ENCODE data around the gene LGR6. TPM values are rescaled to one million over a fixed set of nuclear protein-coding genes. Genes with fewer than 3 reads are reported as not detected.
"Not testable (repeated sequence)": the region's sequence is repeated elsewhere in the genome, so short reads cannot be mapped to it uniquely, and the experiment has no call there.

Gene LGR6
- total RNA-seq, 1 experiment from 2014 or later, result 0.56 TPM

GRCh38 chr1:202238914-202239313, 45.3 kb downstream of the LGR6 start:
- Mint-ChIP-seq H3K27me3 (ENCODE audit: insufficient read depth, unreplicated experiment) (no peaks in the 10 kb centered on the region), H3K27ac (ENCODE audit: low read depth, unreplicated experiment) (no peak overlapping the region), H3K4me1 (ENCODE audit: insufficient read depth, unreplicated experiment) (peaks cover 51% of the 10 kb centered on the region), H3K4me3 (ENCODE audit: unreplicated experiment) (no peak overlapping the region), H3K36me3 (ENCODE audit: insufficient read depth, unreplicated experiment) (no peaks in the 10 kb centered on the region), H3K9me3 (ENCODE audit: unreplicated experiment) (no peaks in the 10 kb centered on the region)
- POLR2A ChIA-PET, result interaction anchor here (0.6 kb wide), 1 partner anchor 15 kb away, joined by 3 read pairs; no protein-coding TSS in a partner anchor
- intact Hi-C loops (cut with micrococcal nuclease), result no loop called here
- TF ChIP-seq, protein P1, sequence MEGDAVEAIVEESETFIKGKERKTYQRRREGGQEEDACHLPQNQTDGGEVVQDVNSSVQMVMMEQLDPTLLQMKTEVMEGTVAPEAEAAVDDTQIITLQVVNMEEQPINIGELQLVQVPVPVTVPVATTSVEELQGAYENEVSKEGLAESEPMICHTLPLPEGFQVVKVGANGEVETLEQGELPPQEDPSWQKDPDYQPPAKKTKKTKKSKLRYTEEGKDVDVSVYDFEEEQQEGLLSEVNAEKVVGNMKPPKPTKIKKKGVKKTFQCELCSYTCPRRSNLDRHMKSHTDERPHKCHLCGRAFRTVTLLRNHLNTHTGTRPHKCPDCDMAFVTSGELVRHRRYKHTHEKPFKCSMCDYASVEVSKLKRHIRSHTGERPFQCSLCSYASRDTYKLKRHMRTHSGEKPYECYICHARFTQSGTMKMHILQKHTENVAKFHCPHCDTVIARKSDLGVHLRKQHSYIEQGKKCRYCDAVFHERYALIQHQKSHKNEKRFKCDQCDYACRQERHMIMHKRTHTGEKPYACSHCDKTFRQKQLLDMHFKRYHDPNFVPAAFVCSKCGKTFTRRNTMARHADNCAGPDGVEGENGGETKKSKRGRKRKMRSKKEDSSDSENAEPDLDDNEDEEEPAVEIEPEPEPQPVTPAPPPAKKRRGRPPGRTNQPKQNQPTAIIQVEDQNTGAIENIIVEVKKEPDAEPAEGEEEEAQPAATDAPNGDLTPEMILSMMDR (IDR thresholded peaks at IDR 0.05; ENCODE audit: unreplicated experiment), result no peak
- BruUV-seq (replicated peaks), result no TSS peak
- no peak for DNase-seq (ENCODE audit: unreplicated experiment)
- CTCF ChIA-PET, result interaction anchor here (0.6 to 2.8 kb wide), 12 partner anchors 10 to 76 kb away, joined by 3 to 18 read pairs (median 3); no protein-coding TSS in a partner anchor

GRCh38 chr1:202240226-202240625, 46.6 kb downstream of the LGR6 start:
- H3K4me3 Mint-ChIP-seq (ENCODE audit: unreplicated experiment); H3K27me3 Mint-ChIP-seq (ENCODE audit: insufficient read depth, unreplicated experiment); BruUV-seq (replicated peaks); H3K36me3 Mint-ChIP-seq (ENCODE audit: insufficient read depth, unreplicated experiment); DNase-seq (ENCODE audit: unreplicated experiment); intact Hi-C loops (cut with micrococcal nuclease); H3K9me3 Mint-ChIP-seq (ENCODE audit: unreplicated experiment): not testable (repeated sequence)
- H3K27ac Mint-ChIP-seq (ENCODE audit: low read depth, unreplicated experiment), result peak overlapping the region; percentile 3
- CTCF ChIA-PET, result interaction anchor here (0.5 to 2.1 kb wide), 9 partner anchors 16 to 1243 kb away, joined by 3 to 9 read pairs (median 4); no protein-coding TSS in a partner anchor
- H3K4me1 Mint-ChIP-seq (ENCODE audit: insufficient read depth, unreplicated experiment), result peaks cover 46% of the 10 kb centered on the region
- POLR2A ChIA-PET, result interaction anchor here (1.6 to 2.1 kb wide), 3 partner anchors 10 to 40 kb away, joined by 5 to 10 read pairs (median 5); no protein-coding TSS in a partner anchor

- no TSS peak for BruUV-seq (replicated peaks)
- H3K4me3 Mint-ChIP-seq (ENCODE audit: unreplicated experiment), result peak overlapping the region; percentile 12
- H3K27me3 Mint-ChIP-seq (ENCODE audit: insufficient read depth, unreplicated experiment), result no peaks in the 10 kb centered on the region
- TF ChIP-seq, protein P1 (IDR thresholded peaks at IDR 0.05; ENCODE audit: unreplicated experiment), result no peak
- H3K36me3 Mint-ChIP-seq (ENCODE audit: insufficient read depth, unreplicated experiment), result no peaks in the 10 kb centered on the region
- intact Hi-C loops (cut with micrococcal nuclease), result no loop called here
- CTCF ChIA-PET, result interaction anchor here (0.6 to 2.1 kb wide), 11 partner anchors 14 to 759 kb away, joined by 3 to 9 read pairs (median 3); no protein-coding TSS in a partner anchor
- DNase-seq (ENCODE audit: unreplicated experiment), result no peak
- H3K9me3 Mint-ChIP-seq (ENCODE audit: unreplicated experiment), result no peaks in the 10 kb centered on the region
- H3K27ac Mint-ChIP-seq (ENCODE audit: low read depth, unreplicated experiment), result peak overlapping the region; percentile 14
- H3K4me1 Mint-ChIP-seq (ENCODE audit: insufficient read depth, unreplicated experiment), result peaks cover 38% of the 10 kb centered on the region
- POLR2A ChIA-PET, result interaction anchor here (0.8 to 2.4 kb wide), 7 partner anchors 9 to 52 kb away, joined by 3 to 12 read pairs (median 5); no protein-coding TSS in a partner anchor
Measured at GRCh38 chr1:202240956-202241355, 47.4 kb downstream of the LGR6 start.

DNA sequence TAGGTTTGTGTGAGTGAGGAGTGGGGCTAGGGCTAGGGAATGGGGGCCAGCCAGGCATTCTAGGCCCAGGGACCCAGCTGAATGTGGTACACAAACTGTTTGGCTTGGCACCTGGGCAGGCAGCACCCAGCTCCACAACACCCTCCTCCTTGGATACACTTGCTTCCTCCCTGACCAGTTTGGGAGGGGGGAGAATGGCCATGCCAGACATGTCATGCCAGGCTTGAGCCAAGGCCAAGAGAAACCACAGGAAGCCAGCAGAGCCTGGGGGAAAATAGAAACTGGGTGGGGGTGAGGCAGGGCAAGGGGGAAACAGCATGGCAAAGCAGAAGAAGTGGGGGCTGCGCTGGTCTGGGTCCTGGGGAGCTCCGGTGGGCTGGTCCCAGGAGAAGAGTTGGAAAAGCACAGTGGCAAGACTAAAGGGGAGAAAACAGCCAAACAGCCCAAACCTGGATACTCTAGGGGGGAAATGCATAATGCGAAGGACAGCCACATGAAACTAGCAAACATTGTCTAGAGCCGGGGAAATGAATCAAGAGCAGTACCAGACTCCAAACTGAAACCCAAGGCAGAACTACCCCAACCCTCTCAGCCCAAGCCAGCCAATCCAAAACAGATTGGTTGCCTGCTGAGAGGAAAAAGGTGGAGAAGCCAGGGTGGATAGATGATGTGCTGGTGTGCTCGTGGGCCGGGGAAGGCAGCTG, 47.9 kb downstream of the LGR6 start:
- peak overlapping the region; percentile 12 for H3K4me3 Mint-ChIP-seq (ENCODE audit: unreplicated experiment)
- no peaks in the 10 kb centered on the region for H3K9me3 Mint-ChIP-seq (ENCODE audit: unreplicated experiment)
- H3K4me1 Mint-ChIP-seq (ENCODE audit: insufficient read depth, unreplicated experiment), result peaks cover 33% of the 10 kb centered on the region
- ChIA-PET CTCF (interaction anchor here (0.6 to 2.1 kb wide), 14 partner anchors 9 to 760 kb away, joined by 3 to 9 read pairs (median 3); no protein-coding TSS in a partner anchor), POLR2A (interaction anchor here (0.7 to 2.4 kb wide), 7 partner anchors 9 to 286 kb away, joined by 3 to 12 read pairs (median 3); partner anchors contain the start of gene TIMM17A)
- peak overlapping the region; percentile 14 for H3K27ac Mint-ChIP-seq (ENCODE audit: low read depth, unreplicated experiment)
- intact Hi-C loops (cut with micrococcal nuclease), result no loop called here
- H3K36me3 Mint-ChIP-seq (ENCODE audit: insufficient read depth, unreplicated experiment), result no peaks in the 10 kb centered on the region
- peak; percentile 83 for DNase-seq (ENCODE audit: unreplicated experiment)
- TF ChIP-seq, protein P1 (IDR thresholded peaks at IDR 0.05; ENCODE audit: unreplicated experiment), result no peak
- no peaks in the 10 kb centered on the region for H3K27me3 Mint-ChIP-seq (ENCODE audit: insufficient read depth, unreplicated experiment)
- no TSS peak for BruUV-seq (replicated peaks)

All from MCF 10A (cell line).